ENCODE measurements around the gene ZWILCH.
A peak's percentile ranks its signal among the peaks of the same experiment; 100 is the strongest.
"Not testable (repeated sequence)": the region's sequence is repeated elsewhere in the genome, so short reads cannot be mapped to it uniquely, and the experiment has no call there.

Gene ZWILCH

GRCh38 chr15:66504563-66505429 is at the start of gene ZWILCH, which contains the start of gene RPL4:
Gene ZWILCH, plus strand, starts transcription at chr15:66505326. Its CDS starts 13 bp downstream, at chr15:66505339.
Gene RPL4, minus strand, starts transcription at chr15:66504855. Its CDS starts 65 bp downstream, at chr15:66504790.
- peak; percentile 66 to 80 for DNase-seq

DNA sequence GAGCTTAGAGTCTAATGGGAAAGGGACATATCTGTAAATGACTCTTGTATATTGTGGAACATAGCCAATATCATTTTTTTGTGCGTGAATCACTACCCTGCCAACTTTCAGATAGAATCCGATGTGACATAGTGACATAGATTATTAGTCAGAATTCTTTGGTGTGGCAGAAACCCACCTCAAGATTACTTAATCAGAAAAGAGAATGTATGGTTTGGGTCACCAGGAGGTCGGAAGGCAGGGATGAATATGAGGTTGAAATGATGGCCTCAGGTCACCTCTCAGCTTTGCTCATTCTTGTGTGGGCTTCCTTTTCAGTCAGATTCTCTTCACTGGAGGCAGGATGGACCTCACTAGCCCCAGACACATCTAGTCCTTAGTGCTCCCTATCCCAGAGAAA is 48.9 kb upstream of the ZWILCH start:
- DNase-seq = no peak

GRCh38 chr15:66459818-66460615 is 45.1 kb upstream of the ZWILCH start:
- no peak for DNase-seq

DNA sequence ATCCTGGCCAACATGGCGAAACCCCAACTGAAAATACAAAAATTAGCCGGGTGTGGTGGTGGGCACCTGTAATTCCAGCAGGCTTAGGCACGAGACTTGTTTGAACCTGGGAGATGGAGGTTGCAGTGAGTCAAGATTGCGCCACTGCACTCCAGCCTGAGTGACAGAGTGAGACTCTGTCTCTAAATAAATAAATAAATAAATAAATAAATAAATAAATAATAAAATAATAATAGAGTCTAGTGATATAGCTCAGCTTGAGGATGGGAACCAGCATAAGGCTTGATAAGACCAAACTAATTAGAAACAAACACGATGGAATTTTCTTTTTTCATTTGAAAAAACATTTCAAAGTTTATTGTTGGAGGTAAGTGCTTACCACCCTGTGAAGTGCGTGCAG is 43.8 kb upstream of the ZWILCH start:
- not testable (repeated sequence) for DNase-seq

DNA sequence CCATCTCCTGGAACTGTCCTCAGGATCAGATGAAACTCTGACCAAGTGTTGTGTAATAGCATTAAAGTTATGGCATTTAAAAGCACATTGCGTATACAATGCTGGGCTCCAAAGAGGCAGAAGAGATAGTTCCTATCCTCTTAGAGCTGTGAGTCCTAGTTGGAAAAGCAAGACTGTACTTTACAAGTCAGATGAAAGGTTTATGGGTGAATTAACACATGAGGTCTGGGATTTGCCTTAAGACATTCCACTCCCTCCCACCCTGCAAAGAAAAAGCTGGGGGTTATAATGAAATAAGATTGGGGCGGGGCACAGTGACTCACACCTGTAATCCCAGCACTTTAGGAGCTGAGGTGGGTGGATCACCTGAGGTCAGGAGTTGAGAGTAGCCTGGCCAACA is 43.2 kb upstream of the ZWILCH start:
- DNase-seq = no peak

DNA sequence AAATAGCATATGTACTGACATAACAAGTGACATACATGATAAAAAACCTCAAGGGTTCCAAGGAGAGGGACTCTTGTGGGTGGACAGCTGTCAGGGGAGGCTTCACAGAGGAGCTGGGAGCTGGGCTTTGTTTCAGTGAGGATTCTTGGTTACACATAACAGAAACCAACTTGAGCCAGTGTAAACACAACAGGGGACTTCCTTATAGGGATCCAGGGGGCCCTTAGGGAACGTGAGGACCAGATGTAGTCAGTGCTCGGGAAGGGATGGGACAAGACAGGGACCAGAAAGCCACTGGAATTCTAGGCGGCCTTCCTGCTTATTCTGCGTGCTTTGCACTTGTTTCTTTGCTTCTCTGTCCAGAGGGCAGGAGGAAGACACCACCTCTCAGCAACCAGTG is 42.5 kb upstream of the ZWILCH start:
- no peak for DNase-seq

DNA sequence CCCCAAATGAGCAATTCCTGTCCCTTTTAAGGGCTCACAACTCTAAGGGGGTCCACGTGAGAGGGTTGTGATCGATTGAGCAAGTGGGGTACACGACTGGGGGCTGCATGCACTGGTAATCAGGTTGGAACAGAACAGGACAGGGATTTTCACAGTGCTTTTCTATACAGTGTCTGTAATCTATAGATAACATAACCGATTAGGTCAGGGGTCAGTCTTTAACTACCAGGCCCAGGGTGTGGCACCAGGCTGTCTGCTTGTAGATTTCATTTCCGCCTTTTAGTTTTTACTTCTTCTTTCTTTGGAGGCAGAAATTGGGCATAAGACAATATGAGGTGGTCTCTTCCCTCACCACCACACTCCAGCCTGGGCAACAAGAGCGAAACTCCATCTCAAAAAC is 39.8 kb upstream of the ZWILCH start:
- not testable (repeated sequence) for DNase-seq

GRCh38 chr15:66467162-66468040 is 37.7 kb upstream of the ZWILCH start:
- DNase-seq = not testable (repeated sequence)

- not testable (repeated sequence) for DNase-seq
Measured at GRCh38 chr15:66470825-66471224, 34.3 kb upstream of the ZWILCH start.

GRCh38 chr15:66472176-66472999 is 32.7 kb upstream of the ZWILCH start:
- DNase-seq = no peak

DNA sequence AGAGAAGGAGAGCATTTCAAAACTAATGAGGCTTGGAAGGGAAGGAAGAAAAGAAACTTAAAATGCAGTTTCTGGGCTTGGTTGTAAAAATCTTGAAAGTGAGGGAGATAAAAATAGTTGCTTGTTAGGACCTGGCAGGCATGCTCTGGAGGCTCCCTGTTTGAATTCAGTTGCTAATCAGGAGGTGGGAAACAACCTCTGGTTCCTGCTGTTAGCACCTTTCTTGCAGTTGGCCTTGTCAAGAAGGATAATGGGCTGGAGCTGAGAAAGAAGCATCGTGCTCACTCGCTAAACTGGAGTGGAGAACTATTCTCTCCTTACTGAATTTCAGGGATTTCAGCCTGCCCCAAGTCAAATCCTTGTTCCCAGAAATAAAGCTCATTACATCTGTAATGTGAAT is 31.0 kb upstream of the ZWILCH start:
- DNase-seq = no peak

DNA sequence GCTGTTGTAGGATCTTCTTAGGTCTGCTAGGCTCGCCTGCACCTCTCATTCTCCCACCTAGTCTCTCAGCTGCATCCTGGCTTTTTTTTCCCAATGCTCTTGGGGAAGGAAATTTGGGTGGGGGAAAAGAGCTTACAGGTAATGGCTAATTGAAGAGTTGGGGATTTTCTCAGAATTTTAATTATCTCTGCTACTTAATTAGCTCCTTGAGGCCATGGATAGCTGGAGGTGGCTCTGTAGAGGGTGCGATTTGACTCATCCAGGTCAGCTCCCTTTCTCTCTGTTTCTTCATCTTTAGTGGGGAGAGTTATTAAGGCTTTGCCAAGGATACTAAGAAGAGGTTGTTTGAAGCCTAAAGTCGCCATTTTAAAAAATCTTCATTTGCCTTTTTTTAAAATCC is 30.2 kb upstream of the ZWILCH start:
- DNase-seq = no peak

DNA sequence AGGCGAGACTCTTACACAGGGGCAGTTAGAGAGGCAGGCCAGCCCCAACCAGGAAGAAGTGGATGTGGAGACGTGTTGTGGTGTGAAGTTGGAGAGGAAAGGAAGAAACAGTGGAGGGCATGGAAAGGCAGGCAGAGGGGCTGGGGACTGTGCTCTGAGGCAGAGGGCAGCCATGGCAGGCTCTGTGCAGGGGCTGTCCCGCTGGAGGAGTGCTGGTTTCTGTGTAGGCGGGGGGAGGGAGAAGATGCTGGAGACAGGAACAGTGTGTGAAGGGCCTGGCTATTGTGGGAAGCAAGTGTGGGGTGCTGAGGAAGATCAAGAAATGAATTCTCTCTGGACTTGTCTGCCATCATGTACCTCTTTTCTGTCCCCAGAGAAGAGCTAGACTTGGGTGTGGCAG is 28.6 kb upstream of the ZWILCH start:
- DNase-seq = no peak

DNA sequence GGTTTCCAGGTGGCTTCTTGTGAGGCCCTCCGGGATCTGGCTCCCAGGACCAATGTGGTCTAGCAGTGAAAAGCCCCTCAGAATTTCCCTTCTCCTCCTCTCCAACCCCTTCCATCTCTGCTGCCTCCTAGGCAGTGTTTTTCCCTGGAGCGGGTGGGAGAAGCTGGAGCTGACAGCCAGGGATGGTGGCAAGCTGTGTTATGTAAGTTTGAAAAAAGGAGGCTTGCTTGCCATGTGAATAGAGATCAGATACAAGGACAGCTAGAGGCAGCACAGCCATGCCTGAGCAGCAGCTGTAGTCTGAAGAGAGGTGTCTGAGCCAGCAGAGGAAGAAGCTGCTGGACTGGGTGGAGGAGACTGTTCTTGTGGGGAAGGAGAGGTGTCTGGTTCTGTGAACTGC is 28.1 kb upstream of the ZWILCH start:
- DNase-seq = no peak

DNA sequence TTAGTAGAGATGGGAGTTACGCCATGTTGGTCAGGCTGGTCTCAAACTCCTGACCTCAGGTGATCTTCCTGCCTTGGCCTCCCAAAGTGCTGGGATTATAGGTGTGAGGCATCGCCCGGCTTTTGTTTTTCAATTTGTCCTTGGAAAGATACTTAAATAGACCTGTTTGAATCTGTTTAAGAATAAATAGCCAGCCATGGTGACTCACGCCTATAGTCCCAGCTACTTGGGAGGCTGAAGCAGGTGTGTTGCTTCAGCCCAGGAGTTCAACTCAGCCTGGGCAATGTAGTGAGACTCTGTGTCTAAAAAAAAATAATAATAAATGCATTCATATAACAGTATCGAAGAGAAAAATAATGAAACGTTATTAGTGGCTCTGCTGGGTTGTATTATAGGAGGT is 24.9 kb upstream of the ZWILCH start:
- no peak for DNase-seq

- no peak for DNase-seq
Measured at GRCh38 chr15:66481107-66481856, 23.8 kb upstream of the ZWILCH start.

DNA sequence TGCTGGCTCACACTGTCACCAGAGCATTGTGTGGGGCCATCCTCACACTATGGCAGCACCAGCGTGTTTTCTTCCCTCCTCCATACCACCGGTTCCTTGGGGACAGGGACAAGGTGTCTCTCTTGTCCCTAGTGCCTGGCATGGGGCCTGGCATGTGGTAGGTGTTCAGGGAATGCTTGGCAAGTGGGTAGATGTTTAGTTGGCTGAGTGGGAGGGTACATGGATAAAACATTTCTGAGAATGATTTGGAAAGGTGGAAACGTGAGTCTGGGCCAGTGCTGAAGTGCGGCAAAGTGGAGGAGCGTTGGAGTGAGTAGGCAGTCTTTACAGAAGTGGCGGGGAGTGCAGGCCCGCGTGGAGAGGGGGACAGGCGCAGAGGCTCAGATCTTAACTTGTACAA is 22.6 kb upstream of the ZWILCH start:
- DNase-seq = no peak

DNA sequence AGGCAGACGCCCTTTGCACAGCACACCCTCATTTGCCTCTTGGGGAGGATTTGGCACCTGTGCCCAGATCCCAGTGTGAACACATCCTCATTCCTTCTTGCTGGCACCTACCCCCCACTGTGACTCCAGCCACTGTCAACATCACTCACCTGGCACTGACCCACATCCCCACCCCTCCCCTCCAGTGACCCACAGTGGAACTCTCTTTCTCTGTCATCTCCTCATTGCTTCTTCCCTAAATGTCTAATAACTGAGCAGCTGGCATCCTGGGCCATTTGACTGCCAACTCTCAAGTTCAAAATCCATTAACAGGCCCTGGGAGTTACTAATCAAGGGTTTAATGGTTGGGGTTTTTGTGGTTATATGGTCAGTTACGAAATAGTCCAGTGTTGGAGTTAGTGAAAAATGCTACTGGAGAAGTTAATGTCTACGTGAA is 22.0 kb upstream of the ZWILCH start:
- DNase-seq = peak; percentile 84 to 90

GRCh38 chr15:66484539-66485112 is 20.5 kb upstream of the ZWILCH start:
- DNase-seq = no peak

- DNase-seq = no peak
Measured at GRCh38 chr15:66486887-66487286, 18.2 kb upstream of the ZWILCH start.

DNA sequence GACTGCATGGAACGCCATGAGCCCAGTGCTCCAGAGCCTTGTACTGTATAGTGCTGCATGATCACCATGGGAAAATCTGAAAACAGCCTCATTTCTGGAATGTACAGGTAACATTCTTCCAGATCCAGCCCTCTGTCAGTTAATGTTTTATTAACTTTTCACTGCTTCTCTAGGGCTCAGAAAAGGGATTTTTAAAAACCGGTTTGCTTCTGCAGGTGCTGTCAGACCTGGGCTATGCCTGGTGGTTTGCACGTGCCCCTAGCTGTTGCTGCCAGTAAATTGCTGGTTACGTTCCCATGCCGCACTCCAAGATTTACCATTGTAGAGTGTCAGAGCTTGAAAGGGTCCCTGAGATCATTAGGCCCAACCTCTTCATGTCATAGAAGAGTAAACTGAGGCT is 16.6 kb upstream of the ZWILCH start:
- no peak for DNase-seq
